GM19438 (cell line): ENCODE measurements around the gene SOX6.

Experiments
- ATAC-seq: cut with Tn5 transposase; IDR thresholded peaks from one replicate; pipeline ENCODE4 v1.9.1; 2021; ENCODE audit warnings: low read depth; ENCODE audit not compliant: unreplicated experiment

SOX6 gene

GRCh38 chr11:16280256-16280682 lies 76.1 kb downstream of the SOX6 start:
- no peak for ATAC-seq

GRCh38 chr11:16279524-16279923 lies 76.8 kb downstream of the SOX6 start:
- ATAC-seq: no peak

- no peak for ATAC-seq
Measured at GRCh38 chr11:16278979-16279378, 77.4 kb downstream of the SOX6 start.

GRCh38 chr11:16278273-16278672 lies 78.1 kb downstream of the SOX6 start:
- ATAC-seq: no peak

- ATAC-seq: no peak
Measured at GRCh38 chr11:16276251-16276650, 80.1 kb downstream of the SOX6 start.

- no peak for ATAC-seq
Measured at GRCh38 chr11:16271258-16271657, 85.1 kb downstream of the SOX6 start.

GRCh38 chr11:16266021-16266420 lies 90.3 kb downstream of the SOX6 start:
- ATAC-seq: no peak

GRCh38 chr11:16265022-16265421 lies 91.3 kb downstream of the SOX6 start:
- no peak for ATAC-seq

GRCh38 chr11:16262645-16262955 lies 93.7 kb downstream of the SOX6 start:
- no peak for ATAC-seq

- ATAC-seq: peak; percentile 100
Measured at GRCh38 chr11:16261836-16262644, 94.3 kb downstream of the SOX6 start.

GRCh38 chr11:16252373-16252772 lies 104.0 kb downstream of the SOX6 start:
- ATAC-seq: no peak

- no peak for ATAC-seq
Measured at GRCh38 chr11:16248248-16248647, 108.1 kb downstream of the SOX6 start.

- peak; percentile 98 for ATAC-seq
Measured at GRCh38 chr11:16242806-16243205, 113.5 kb downstream of the SOX6 start.

- ATAC-seq: no peak
Measured at GRCh38 chr11:16240687-16241086, 115.7 kb downstream of the SOX6 start.

- no peak for ATAC-seq
Measured at GRCh38 chr11:16239141-16240105, 116.9 kb downstream of the SOX6 start.

- no peak for ATAC-seq
Measured at GRCh38 chr11:16226245-16226644, 130.1 kb downstream of the SOX6 start.

- no peak for ATAC-seq
Measured at GRCh38 chr11:16225623-16226022, 130.7 kb downstream of the SOX6 start.

GRCh38 chr11:16223558-16223957 lies 132.8 kb downstream of the SOX6 start:
- no peak for ATAC-seq

GRCh38 chr11:16217631-16218030 lies 138.7 kb downstream of the SOX6 start:
- ATAC-seq: no peak

- no peak for ATAC-seq
Measured at GRCh38 chr11:16216831-16217230, 139.5 kb downstream of the SOX6 start.

- ATAC-seq: no peak
Measured at GRCh38 chr11:16215352-16215751, 141.0 kb downstream of the SOX6 start.

GRCh38 chr11:16211407-16211806 lies 144.9 kb downstream of the SOX6 start:
- no peak for ATAC-seq
